Endothelial cell of umbilical vein (primary cell): ENCODE results near the gene AUTS2. TPM values are rescaled to one million over a fixed set of nuclear protein-coding genes. Genes with fewer than 3 reads are reported as not detected.
A peak's percentile ranks its signal among the peaks of the same experiment; 100 is the strongest.

Experiments used
- BruUV-seq: library from RNA; stranded (reverse); fragments of 400-500 nt; replicated peaks from 2 replicates; lab custom pipeline; 2021; lab: Mats Ljungman, UMichigan
- CTCF ChIA-PET: fragments of 300-600, 350-600 bp; sonication (Branson Sonifier 250); formaldehyde crosslinking; loops from one replicate; lab custom pipeline; 2021; ENCODE audit warnings: antibody characterized with exemption, inconsistent platforms; lab: Charles Lee
- POLR2A ChIA-PET: fragments of 300-600, 350-600 bp; sonication (Branson Sonifier 250); formaldehyde crosslinking; loops from one replicate; lab custom pipeline; 2021; ENCODE audit warnings: antibody characterized with exemption, inconsistent platforms; lab: Charles Lee
- DNase-seq: peaks from one replicate; pipeline ENCODE4 v3.0.0-alpha.2; 2011; ENCODE audit warnings: low read depth, low spot score
- FAIRE-seq: peaks from 2 replicates; lab custom pipeline; 2011; peaks lifted over from hg19 to GRCh38; lab: Jason Lieb, UNC
- H2AFZ ChIP-seq: 2 replicates; pipeline ENCODE4 v1.6.0; 2012; ENCODE audit warnings: low read depth, low read length, control low read depth, inconsistent platforms
- H3K27ac ChIP-seq: 2 replicates; pipeline ENCODE4 v1.5.1; 2011; ENCODE audit warnings: low read depth, mild to moderate bottlenecking, control low read depth, low read length, moderate library complexity; ENCODE audit not compliant: insufficient read depth
- H3K27me3 ChIP-seq, 2 experiments: 2 replicates each; pipeline versions ENCODE4 v1.6.0 to v1.6.1; 2011; ENCODE audit warnings: low read length in 2 of 2, mixed read lengths in 1 of 2; ENCODE audit not compliant: control insufficient read depth in 2 of 2, insufficient read depth in 2 of 2
- H3K36me3 ChIP-seq, 2 experiments: 2 replicates in 1 of 2; 3 replicates in 1 of 2; pipeline ENCODE4 v1.5.1; 2011; ENCODE audit warnings: low read length in 2 of 2, mild to moderate bottlenecking in 1 of 2, moderate library complexity in 1 of 2; ENCODE audit not compliant: control insufficient read depth in 2 of 2, insufficient read depth in 2 of 2; ENCODE audit errors: extremely low read depth in 1 of 2
- H3K4me1 ChIP-seq: 3 replicates; pipeline ENCODE4 v1.5.1; 2011; ENCODE audit warnings: mild to moderate bottlenecking, low read length; ENCODE audit not compliant: control insufficient read depth, insufficient read depth; ENCODE audit errors: extremely low read depth
- H3K4me2 ChIP-seq: 2 replicates; pipeline ENCODE4 v1.6.1; 2011; ENCODE audit warnings: low read length, control low read depth, mixed read lengths; ENCODE audit not compliant: insufficient read depth
- H3K4me3 ChIP-seq, 3 experiments: fragments of 200-600 bp in 1 of 3; sonication (generic), shearing (Covaris generic) in 1 of 3; replicated peaks in 1 of 3; 2 replicates each; pipeline ENCODE4 v1.5.1; 2011 to 2016; ENCODE audit warnings: control low read depth in 3 of 3, low read length in 3 of 3, mild to moderate bottlenecking in 2 of 3, inconsistent platforms in 1 of 3, low read depth in 1 of 3, moderate library complexity in 1 of 3; ENCODE audit not compliant: insufficient read depth in 1 of 3
- H3K79me2 ChIP-seq: 2 replicates; pipeline ENCODE4 v1.6.0; 2012; ENCODE audit warnings: low read length, inconsistent platforms; ENCODE audit not compliant: control insufficient read depth, insufficient read depth
- H3K9ac ChIP-seq: replicated peaks from 2 replicates; pipeline ENCODE3; 2011; ENCODE audit warnings: low read length, control low read depth; ENCODE audit not compliant: insufficient read depth; ENCODE audit errors: extremely low read depth
- H3K9me1 ChIP-seq: replicated peaks from 3 replicates; pipeline ENCODE4 v1.6.0; 2011; ENCODE audit warnings: mild to moderate bottlenecking, low read length; ENCODE audit not compliant: control insufficient read depth, insufficient read depth; ENCODE audit errors: extremely low read depth
- H3K9me3 ChIP-seq: replicated peaks from 2 replicates; pipeline ENCODE4 v1.5.1; 2012; ENCODE audit warnings: low read length, inconsistent platforms; ENCODE audit not compliant: control insufficient read depth, insufficient read depth
- H4K20me1 ChIP-seq: replicated peaks from 2 replicates; pipeline ENCODE3; 2011; ENCODE audit warnings: mild to moderate bottlenecking, low read length; ENCODE audit not compliant: control insufficient read depth, insufficient read depth; ENCODE audit errors: extremely low read depth
- CTCF ChIP-seq, 2 donors: IDR thresholded peaks; 1 replicate in 1 of 2; 2 replicates in 1 of 2; pipeline ENCODE4 v1.5.1; 2011; ENCODE audit warnings: low read length in 2 of 2, mild to moderate bottlenecking in 2 of 2, moderate library complexity in 2 of 2, control low read depth in 1 of 2, inconsistent platforms in 1 of 2, low read depth in 1 of 2; ENCODE audit not compliant: insufficient read depth in 1 of 2; ENCODE audit errors: extremely low read depth in 1 of 2
- EZH2 ChIP-seq: IDR thresholded peaks from 2 replicates; pipeline ENCODE4 v1.6.1; 2012; ENCODE audit warnings: borderline replicate concordance, low read depth, mild to moderate bottlenecking, moderate library complexity, low read length, inconsistent platforms; ENCODE audit not compliant: severe bottlenecking
- FOS ChIP-seq: IDR thresholded peaks from 2 replicates; pipeline ENCODE4 v1.6.1; 2011; ENCODE audit warnings: mild to moderate bottlenecking, low read length, moderate library complexity, borderline replicate concordance; ENCODE audit not compliant: insufficient read depth
- GATA2 ChIP-seq: IDR thresholded peaks from 2 replicates; pipeline ENCODE4 v1.7.0; 2011; ENCODE audit warnings: low read depth, mild to moderate bottlenecking, moderate library complexity, mixed read lengths, low read length; ENCODE audit not compliant: insufficient read length, insufficient read depth
- JUN ChIP-seq: IDR thresholded peaks from 2 replicates; pipeline ENCODE4 v1.6.1; 2011; ENCODE audit warnings: borderline replicate concordance, low read depth; ENCODE audit not compliant: insufficient read length, insufficient read depth
- MAX ChIP-seq: IDR thresholded peaks from 2 replicates; pipeline ENCODE4 v1.6.1; 2011; ENCODE audit not compliant: insufficient read depth, insufficient read length
- MYC ChIP-seq: IDR thresholded peaks from one replicate; pipeline ENCODE4 v1.6.1; 2011; ENCODE audit warnings: mild to moderate bottlenecking, low read depth, low read length
- POLR2A ChIP-seq: IDR thresholded peaks from 2 replicates; pipeline ENCODE4 v1.6.1; 2012; ENCODE audit warnings: low read depth, mild to moderate bottlenecking, control low read depth, low read length
- POLR2AphosphoS5 ChIP-seq: IDR thresholded peaks from 2 replicates; pipeline ENCODE4 v1.6.1; 2012; ENCODE audit warnings: low read depth, mild to moderate bottlenecking, control low read depth, low read length, moderate library complexity; ENCODE audit not compliant: insufficient read depth
- dilution Hi-C: fragments of 300-500 bp; cut with MboI; formaldehyde crosslinking; loops from one replicate; pipeline ENCODE4 v1.15.0; 2019; ENCODE audit warnings: low sequenced_read_pairs; ENCODE audit not compliant: extremely low pct_ligation_motif_present
- intact Hi-C: fragments of 100-400 bp; cut with micrococcal nuclease; formaldehyde crosslinking; loops from one replicate; pipeline ENCODE4 v1.10.0; 2022
- polyA plus RNA-seq, 4 experiments: library from polyadenylated mRNA; depleted of rRNA in 3 of 4; stranded (reverse) in 3 of 4; unstranded in 1 of 4; fragments of >200 nt; gene quantifications; 2 replicates each; pipeline versions ENCODE4 v1.2.1 to v1.2.3, GENCODE V29; 2011 to 2012; ENCODE audit warnings: missing spikeins in 1 of 4
- total RNA-seq: library from RNA; stranded (reverse); gene quantifications from 2 replicates; pipeline ENCODE4 v1.2.3, GENCODE V29; 2021

AUTS2 gene
- total and polyA plus RNA-seq, 2 donors (not counting 3 experiments of a cell fraction or from before 2014, with no cell fraction given) = 0.59 to 8.0 TPM

DNA sequence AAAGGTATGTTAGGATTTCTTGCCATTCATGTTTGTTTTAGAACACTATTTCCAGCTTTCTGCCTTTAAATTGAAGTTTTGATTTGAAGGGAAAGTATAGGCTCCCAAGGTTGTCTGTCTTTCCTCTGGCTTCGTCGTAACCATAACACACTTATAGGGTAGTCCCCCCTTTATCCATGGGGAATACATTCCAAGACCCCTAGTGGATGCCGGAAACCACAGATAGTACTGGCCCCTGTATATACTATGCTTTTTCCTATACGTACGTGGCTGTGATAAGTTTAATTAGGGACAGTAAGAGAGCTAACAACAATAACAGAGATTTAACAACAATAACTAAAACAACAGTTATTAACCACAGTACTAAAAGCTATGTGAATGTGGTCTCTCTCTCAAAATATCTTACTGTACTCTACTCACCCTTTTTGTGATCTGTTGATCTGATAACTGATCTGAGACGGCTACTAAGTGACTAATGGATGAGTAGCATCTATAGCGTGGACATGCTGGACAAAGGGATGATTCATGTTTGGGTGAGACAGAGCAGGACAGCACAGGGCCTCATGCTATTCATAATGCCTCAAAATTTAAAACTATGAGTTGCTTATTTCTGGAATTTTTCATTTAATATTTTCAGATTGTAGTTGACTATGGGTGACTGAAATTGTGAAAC lies 273.1 kb downstream of the AUTS2 start:
- dilution Hi-C loops = no loop called here
- FAIRE-seq = peak; percentile 44
- no peaks in the 10 kb centered on the region for H3K79me2 ChIP-seq
- H3K27me3 ChIP-seq = no peaks in the 10 kb centered on the region
- TF ChIP-seq FOS (no peak), JUN (no peak), GATA2 (no peak), POLR2AphosphoS5 (no peak), CTCF (IDR thresholded peaks at IDR 0.05; ENCODE audit: extremely low read depth in 1 of 2, insufficient read depth in 1 of 2, low read depth in 1 of 2, low read length in 2 of 2) (no peak), EZH2 (no peak), MAX (no peak), MYC (no peak), POLR2A (no peak)
- no peak overlapping the region for H2AFZ ChIP-seq
- intact Hi-C loops = no loop called here
- H3K4me3 ChIP-seq = no peak overlapping the region
- H3K4me1 ChIP-seq = no peaks in the 10 kb centered on the region
- ChIA-PET CTCF (no interaction called here), POLR2A (no interaction called here)
- H3K4me2 ChIP-seq = no peak overlapping the region
- DNase-seq = no peak
- no peak overlapping the region for H3K9ac ChIP-seq
- no peaks in the 10 kb centered on the region for H3K9me3 ChIP-seq
- H3K9me1 ChIP-seq = no peaks in the 10 kb centered on the region
- BruUV-seq = no TSS peak
- H3K27ac ChIP-seq = no peak overlapping the region
- H3K36me3 ChIP-seq = no peaks in the 10 kb centered on the region
- H4K20me1 ChIP-seq = no peaks in the 10 kb centered on the region
